SK-N-SH treated with all-trans-retinoic acid at 6 μM for 48 hours (cell line): ENCODE measurements around the gene KIAA1671.

Experiments
- ISL1 ChIP-seq: fragments of 250-450 bp; sonication (Bioruptor Pico); IDR thresholded peaks from 2 replicates; pipeline ENCODE4 v2.1.2; 2022; ENCODE audit warnings: mild to moderate bottlenecking, moderate library complexity
- TCF4 ChIP-seq: fragments of 250-450 bp; sonication (Bioruptor Pico); IDR thresholded peaks from 2 replicates; pipeline ENCODE4 v1.8.0; 2021; ENCODE audit warnings: mild to moderate bottlenecking, moderate library complexity, borderline replicate concordance
- TOX ChIP-seq: fragments of 250-450 bp; sonication (Bioruptor Pico); IDR thresholded peaks from 2 replicates; pipeline ENCODE4 v1.8.0; 2021; ENCODE audit warnings: mild to moderate bottlenecking, moderate library complexity, borderline replicate concordance
- TF ChIP-seq, protein P1 (sequence below): fragments of 250-450 bp; sonication (Bioruptor Pico); IDR thresholded peaks from 2 replicates; pipeline ENCODE4 v1.8.0; 2020; ENCODE audit warnings: mild to moderate bottlenecking, moderate library complexity, borderline replicate concordance

DNA sequence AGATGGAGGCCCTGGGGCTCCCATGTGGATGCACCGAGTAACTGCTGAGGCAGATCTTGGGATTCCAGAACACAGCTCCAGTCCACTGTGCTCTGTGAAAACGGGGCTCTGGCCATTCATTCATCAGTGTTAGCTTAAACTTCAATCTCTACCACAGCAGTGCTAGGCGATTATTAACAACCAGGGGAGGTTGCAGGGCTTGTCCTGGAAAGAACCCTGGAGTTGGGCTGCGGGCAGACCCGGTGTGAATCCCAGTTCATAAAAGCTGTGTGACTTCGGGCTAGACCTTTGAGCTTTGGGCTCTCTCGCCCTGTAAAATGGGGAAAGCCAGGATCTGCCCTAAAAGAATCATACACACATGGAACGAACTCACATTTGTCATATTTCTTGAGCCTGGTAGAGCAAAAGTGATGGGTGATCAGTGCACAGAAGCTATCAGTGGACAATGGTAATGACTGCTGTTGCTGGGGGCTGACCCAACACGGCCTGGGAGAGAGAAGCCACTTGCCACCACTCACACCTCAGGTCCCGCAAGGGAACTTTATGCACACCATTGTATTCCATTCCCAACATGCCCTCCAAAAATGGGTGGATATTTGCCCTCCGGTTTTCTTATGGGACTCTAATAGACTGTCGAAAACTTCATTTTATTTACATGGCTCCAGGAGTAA lies 231.6 kb downstream of the KIAA1671 start:
- TF ChIP-seq TCF4 (CRISPR knock-in tag) (no peak), TOX (CRISPR knock-in tag) (no peak), ISL1 (CRISPR knock-in tag) (no peak)
- TF ChIP-seq, protein P1, sequence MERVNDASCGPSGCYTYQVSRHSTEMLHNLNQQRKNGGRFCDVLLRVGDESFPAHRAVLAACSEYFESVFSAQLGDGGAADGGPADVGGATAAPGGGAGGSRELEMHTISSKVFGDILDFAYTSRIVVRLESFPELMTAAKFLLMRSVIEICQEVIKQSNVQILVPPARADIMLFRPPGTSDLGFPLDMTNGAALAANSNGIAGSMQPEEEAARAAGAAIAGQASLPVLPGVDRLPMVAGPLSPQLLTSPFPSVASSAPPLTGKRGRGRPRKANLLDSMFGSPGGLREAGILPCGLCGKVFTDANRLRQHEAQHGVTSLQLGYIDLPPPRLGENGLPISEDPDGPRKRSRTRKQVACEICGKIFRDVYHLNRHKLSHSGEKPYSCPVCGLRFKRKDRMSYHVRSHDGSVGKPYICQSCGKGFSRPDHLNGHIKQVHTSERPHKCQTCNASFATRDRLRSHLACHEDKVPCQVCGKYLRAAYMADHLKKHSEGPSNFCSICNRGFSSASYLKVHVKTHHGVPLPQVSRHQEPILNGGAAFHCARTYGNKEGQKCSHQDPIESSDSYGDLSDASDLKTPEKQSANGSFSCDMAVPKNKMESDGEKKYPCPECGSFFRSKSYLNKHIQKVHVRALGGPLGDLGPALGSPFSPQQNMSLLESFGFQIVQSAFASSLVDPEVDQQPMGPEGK (CRISPR knock-in tag), result no peak
